HepG2 (cell line): ENCODE data around the gene MAP3K3. TPM values are rescaled to one million over a fixed set of nuclear protein-coding genes. Genes with fewer than 3 reads are reported as not detected.

Source experiments
- ATF1 ChIP-seq: IDR thresholded peaks from 2 replicates; pipeline ENCODE4 v1.6.1; 2016; ENCODE audit warnings: mild to moderate bottlenecking, control low read depth
- ELK4 ChIP-seq: sonication (generic); formaldehyde crosslinking; IDR thresholded peaks from 2 replicates; pipeline ENCODE4 v1.9.0; 2021; ENCODE audit warnings: missing genetic modification reagents, borderline replicate concordance
- HMG20A ChIP-seq: IDR thresholded peaks from 2 replicates; pipeline ENCODE4 v1.6.1; 2016; ENCODE audit warnings: borderline replicate concordance
- ISX ChIP-seq: sonication (generic); formaldehyde crosslinking; conservative IDR thresholded peaks from 2 replicates; pipeline ENCODE4 v1.5.0; 2020; ENCODE audit warnings: missing genetic modification reagents
- KAT2B ChIP-seq: fragments of 150-350 bp; IDR thresholded peaks from 2 replicates; pipeline ENCODE4 v1.6.1; 2014; ENCODE audit warnings: low read depth, low read length, borderline replicate concordance
- LBX2 ChIP-seq: sonication (generic); formaldehyde crosslinking; IDR thresholded peaks from 2 replicates; pipeline ENCODE4 v1.5.0; 2020; ENCODE audit warnings: missing genetic modification reagents, mild to moderate bottlenecking, borderline replicate concordance
- MED1 ChIP-seq: sonication (generic); formaldehyde crosslinking; IDR thresholded peaks from 2 replicates; pipeline ENCODE4 v1.4.0; 2020; ENCODE audit warnings: missing genetic modification reagents
- RARA ChIP-seq: IDR thresholded peaks from 2 replicates; pipeline ENCODE4 v1.6.1; 2016; ENCODE audit warnings: missing genetic modification reagents, missing compliant biosample characterization
- RBM39 ChIP-seq: fragments of 200-400 bp; formaldehyde crosslinking; IDR thresholded peaks from one replicate; pipeline ENCODE4 v1.6.1; 2018; ENCODE audit warnings: antibody characterized with exemption, mild to moderate bottlenecking, low read depth, low read length; ENCODE audit not compliant: poor library complexity, severe bottlenecking
- SNAI1 ChIP-seq: sonication (generic); formaldehyde crosslinking; IDR thresholded peaks from 2 replicates; pipeline ENCODE4 v1.5.0; 2020; ENCODE audit warnings: mild to moderate bottlenecking, missing genetic modification reagents, borderline replicate concordance
- TAF1 ChIP-seq: sonication (generic); formaldehyde crosslinking; IDR thresholded peaks from 2 replicates; pipeline ENCODE4 v1.4.0; 2020; ENCODE audit warnings: missing genetic modification reagents
- ZFP62 ChIP-seq: sonication (generic); formaldehyde crosslinking; IDR thresholded peaks from 2 replicates; pipeline ENCODE4 v1.4.0; 2020; ENCODE audit warnings: missing genetic modification reagents
- ZNF10 ChIP-seq: sonication (generic); formaldehyde crosslinking; IDR thresholded peaks from 2 replicates; pipeline ENCODE4 v1.4.0; 2020; ENCODE audit warnings: mild to moderate bottlenecking, low read depth, missing genetic modification reagents, borderline replicate concordance
- ZNF207 ChIP-seq: fragments of 450-650 bp; IDR thresholded peaks from 2 replicates; pipeline ENCODE4 v1.6.1; 2016; ENCODE audit warnings: antibody characterized with exemption, borderline replicate concordance
- ZNF225 ChIP-seq: sonication (generic); formaldehyde crosslinking; IDR thresholded peaks from 2 replicates; pipeline ENCODE4 v1.4.0; 2020; ENCODE audit warnings: mild to moderate bottlenecking, missing genetic modification reagents
- ZNF564 ChIP-seq: sonication (generic); formaldehyde crosslinking; IDR thresholded peaks from 2 replicates; pipeline ENCODE4 v1.8.1; 2023; ENCODE audit warnings: mild to moderate bottlenecking, missing genetic modification reagents
- ZSCAN31 ChIP-seq: sonication (generic); formaldehyde crosslinking; IDR thresholded peaks from 2 replicates; pipeline ENCODE4 v1.5.0; 2020; ENCODE audit warnings: low read depth, mild to moderate bottlenecking, missing genetic modification reagents
- polyA plus RNA-seq, 8 experiments: library from polyadenylated mRNA; depleted of rRNA in 3 of 8; stranded (reverse) in 7 of 8; unstranded in 1 of 8; fragments of >200 nt; fragmentation: Illumina TruSeq in 4 of 8; extraction: Trizol in 4 of 8; gene quantifications; 2 replicates each; pipeline versions ENCODE4 v1.2.1 to v1.2.3, GENCODE V29; 2011 to 2016; ENCODE audit warnings: low read depth in 4 of 8, missing spikeins in 1 of 8, mixed read lengths in 1 of 8; ENCODE audit not compliant: insufficient read depth in 1 of 8
- total RNA-seq, 5 experiments: library from RNA; depleted of rRNA; stranded (reverse); fragments of >200 nt; fragmentation: Illumina TruSeq; extraction: Trizol; gene quantifications; 2 replicates each; pipeline ENCODE4 v1.2.3, GENCODE V29; 2016; ENCODE audit warnings: low read depth in 1 of 5
- TF ChIP-seq, protein P1 (sequence below): sonication (generic); formaldehyde crosslinking; IDR thresholded peaks from 2 replicates; pipeline ENCODE4 v1.5.0; 2020; ENCODE audit warnings: mild to moderate bottlenecking, missing genetic modification reagents
- TF ChIP-seq, protein P2 (sequence below): sonication (generic); formaldehyde crosslinking; IDR thresholded peaks from 2 replicates; pipeline ENCODE4 v1.4.0; 2020; ENCODE audit warnings: missing genetic modification reagents, borderline replicate concordance

Gene MAP3K3
- total and polyA plus RNA-seq, 2 of the 13 experiments (the other 11 are each of a cell fraction or from before 2014, with no cell fraction given) = 17.7 to 21.8 TPM

- TF ChIP-seq TAF1 (CRISPR knock-in tag) (no peak), RBM39 (no peak), ZNF207 (no peak), ZNF10 (no peak), ELK4 (no peak), SNAI1 (CRISPR knock-in tag) (no peak; the same call in 1 of the 2 replicates), ZNF564 (CRISPR knock-in tag) (no peak), MED1 (CRISPR knock-in tag) (peak; percentile 40; the same call in 1 of the 2 replicates), ZSCAN31 (CRISPR knock-in tag) (no peak), KAT2B (no peak), RARA (CRISPR knock-in tag) (peak; percentile 81), ISX (CRISPR knock-in tag) (no peak), ZFP62 (CRISPR knock-in tag) (no peak), LBX2 (CRISPR knock-in tag) (no peak), ATF1 (CRISPR knock-in tag) (no peak), HMG20A (CRISPR knock-in tag) (no peak), ZNF225 (CRISPR knock-in tag) (no peak)
- TF ChIP-seq, protein P1, sequence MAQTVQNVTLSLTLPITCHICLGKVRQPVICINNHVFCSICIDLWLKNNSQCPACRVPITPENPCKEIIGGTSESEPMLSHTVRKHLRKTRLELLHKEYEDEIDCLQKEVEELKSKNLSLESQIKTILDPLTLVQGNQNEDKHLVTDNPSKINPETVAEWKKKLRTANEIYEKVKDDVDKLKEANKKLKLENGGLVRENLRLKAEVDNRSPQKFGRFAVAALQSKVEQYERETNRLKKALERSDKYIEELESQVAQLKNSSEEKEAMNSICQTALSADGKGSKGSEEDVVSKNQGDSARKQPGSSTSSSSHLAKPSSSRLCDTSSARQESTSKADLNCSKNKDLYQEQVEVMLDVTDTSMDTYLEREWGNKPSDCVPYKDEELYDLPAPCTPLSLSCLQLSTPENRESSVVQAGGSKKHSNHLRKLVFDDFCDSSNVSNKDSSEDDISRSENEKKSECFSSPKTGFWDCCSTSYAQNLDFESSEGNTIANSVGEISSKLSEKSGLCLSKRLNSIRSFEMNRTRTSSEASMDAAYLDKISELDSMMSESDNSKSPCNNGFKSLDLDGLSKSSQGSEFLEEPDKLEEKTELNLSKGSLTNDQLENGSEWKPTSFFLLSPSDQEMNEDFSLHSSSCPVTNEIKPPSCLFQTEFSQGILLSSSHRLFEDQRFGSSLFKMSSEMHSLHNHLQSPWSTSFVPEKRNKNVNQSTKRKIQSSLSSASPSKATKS (CRISPR knock-in tag) = no peak
- TF ChIP-seq, protein P2, sequence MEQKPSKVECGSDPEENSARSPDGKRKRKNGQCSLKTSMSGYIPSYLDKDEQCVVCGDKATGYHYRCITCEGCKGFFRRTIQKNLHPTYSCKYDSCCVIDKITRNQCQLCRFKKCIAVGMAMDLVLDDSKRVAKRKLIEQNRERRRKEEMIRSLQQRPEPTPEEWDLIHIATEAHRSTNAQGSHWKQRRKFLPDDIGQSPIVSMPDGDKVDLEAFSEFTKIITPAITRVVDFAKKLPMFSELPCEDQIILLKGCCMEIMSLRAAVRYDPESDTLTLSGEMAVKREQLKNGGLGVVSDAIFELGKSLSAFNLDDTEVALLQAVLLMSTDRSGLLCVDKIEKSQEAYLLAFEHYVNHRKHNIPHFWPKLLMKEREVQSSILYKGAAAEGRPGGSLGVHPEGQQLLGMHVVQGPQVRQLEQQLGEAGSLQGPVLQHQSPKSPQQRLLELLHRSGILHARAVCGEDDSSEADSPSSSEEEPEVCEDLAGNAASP (CRISPR knock-in tag) = peak; percentile 84; the same call in 1 of the 2 replicates
These were observed 20.5 kb upstream of the MAP3K3 start (continued) for GRCh38 chr17:63601439-63602371.
